SK-N-SH treated with all-trans-retinoic acid at 6 μM for 48 hours (cell line): Measurements from ENCODE around the gene TRIB2.

ENCODE experiments used
- ATAC-seq: fragments of 200-7000 bp; cut with Tn5 transposase; 3 replicates; pipeline ENCODE4 v1.9.1; 2020; ENCODE audit warnings: mild to moderate bottlenecking, moderate library complexity
- ARNTL ChIP-seq: fragments of 450-650 bp; formaldehyde crosslinking; IDR thresholded peaks from 2 replicates; pipeline ENCODE4 v1.5.0; 2020; ENCODE audit warnings: low read depth, mild to moderate bottlenecking, moderate library complexity, borderline replicate concordance
- BACH2 ChIP-seq: fragments of 250-450 bp; sonication (Bioruptor Pico); IDR thresholded peaks from 2 replicates; pipeline ENCODE4 v1.9.0; 2021; ENCODE audit warnings: mild to moderate bottlenecking, borderline replicate concordance
- CSDC2 ChIP-seq: fragments of 250-450 bp; sonication (Bioruptor Pico); IDR thresholded peaks from 2 replicates; pipeline ENCODE4 v1.5.0; 2020; ENCODE audit warnings: mild to moderate bottlenecking, moderate library complexity
- ESRRG ChIP-seq: fragments of 250-450 bp; sonication (Bioruptor Pico); IDR thresholded peaks from 2 replicates; pipeline ENCODE4 v1.6.1; 2021; ENCODE audit warnings: mild to moderate bottlenecking
- GLIS3 ChIP-seq: fragments of 250-450 bp; sonication (Bioruptor Pico); IDR thresholded peaks from 2 replicates; pipeline ENCODE4 v1.5.0; 2020; ENCODE audit warnings: mild to moderate bottlenecking, moderate library complexity
- ISL1 ChIP-seq: fragments of 250-450 bp; sonication (Bioruptor Pico); IDR thresholded peaks from 2 replicates; pipeline ENCODE4 v2.1.2; 2022; ENCODE audit warnings: mild to moderate bottlenecking, moderate library complexity
- OSR1 ChIP-seq: fragments of 250-450 bp; sonication (Bioruptor Pico); IDR thresholded peaks from 2 replicates; pipeline ENCODE4 v1.8.0; 2022; ENCODE audit warnings: moderate library complexity, mild to moderate bottlenecking, inconsistent platforms
- PPARA ChIP-seq: fragments of 250-450 bp; sonication (Bioruptor Pico); IDR thresholded peaks from 2 replicates; pipeline ENCODE4 v1.5.0; 2020; ENCODE audit warnings: mild to moderate bottlenecking, borderline replicate concordance
- RARB ChIP-seq: fragments of 250-450 bp; sonication (Bioruptor Pico); IDR thresholded peaks from 2 replicates; pipeline ENCODE4 v1.8.0; 2021; ENCODE audit warnings: mild to moderate bottlenecking, moderate library complexity
- SNAI2 ChIP-seq: fragments of 250-450 bp; sonication (Bioruptor Pico); IDR thresholded peaks from 2 replicates; pipeline ENCODE4 v1.5.0; 2020; ENCODE audit warnings: mild to moderate bottlenecking, moderate library complexity
- TCF4 ChIP-seq: fragments of 250-450 bp; sonication (Bioruptor Pico); IDR thresholded peaks from 2 replicates; pipeline ENCODE4 v1.8.0; 2021; ENCODE audit warnings: mild to moderate bottlenecking, moderate library complexity, borderline replicate concordance
- TOX ChIP-seq: fragments of 250-450 bp; sonication (Bioruptor Pico); IDR thresholded peaks from 2 replicates; pipeline ENCODE4 v1.8.0; 2021; ENCODE audit warnings: mild to moderate bottlenecking, moderate library complexity, borderline replicate concordance
- ZC3H10 ChIP-seq: fragments of 250-450 bp; sonication (Bioruptor Pico); IDR thresholded peaks from 2 replicates; pipeline ENCODE4 v1.5.1; 2021; ENCODE audit warnings: mild to moderate bottlenecking, moderate library complexity
- ZFP3 ChIP-seq: fragments of 250-450 bp; sonication (Bioruptor Pico); IDR thresholded peaks from 2 replicates; pipeline ENCODE4 v1.5.0; 2020; ENCODE audit warnings: mild to moderate bottlenecking, moderate library complexity
- ZFP30 ChIP-seq: fragments of 450-650 bp; formaldehyde crosslinking; IDR thresholded peaks from 2 replicates; pipeline ENCODE4 v1.5.0; 2022; ENCODE audit warnings: mild to moderate bottlenecking, moderate library complexity
- ZNF565 ChIP-seq: fragments of 450-650 bp; formaldehyde crosslinking; conservative IDR thresholded peaks from 2 replicates; pipeline ENCODE4 v1.5.0; 2020; ENCODE audit warnings: low read depth, mild to moderate bottlenecking, moderate library complexity
- ZNF70 ChIP-seq: fragments of 450-650 bp; formaldehyde crosslinking; IDR thresholded peaks from 2 replicates; pipeline ENCODE4 v1.5.0; 2020; ENCODE audit warnings: mild to moderate bottlenecking, moderate library complexity
- ZNF8 ChIP-seq: fragments of 450-650 bp; formaldehyde crosslinking; IDR thresholded peaks from 2 replicates; pipeline ENCODE4 v1.5.0; 2020; ENCODE audit warnings: mild to moderate bottlenecking, moderate library complexity
- TF ChIP-seq, protein P1 (sequence below): fragments of 250-450 bp; sonication (Bioruptor Pico); IDR thresholded peaks from 2 replicates; pipeline ENCODE4 v1.8.0; 2021; ENCODE audit warnings: low read depth, mild to moderate bottlenecking, moderate library complexity, borderline replicate concordance
- TF ChIP-seq, protein P2 (sequence below): fragments of 250-450 bp; sonication (Bioruptor Pico); IDR thresholded peaks from 2 replicates; pipeline ENCODE4 v1.5.1; 2021; ENCODE audit warnings: mild to moderate bottlenecking, moderate library complexity
- TF ChIP-seq, protein P3 (sequence below): fragments of 250-450 bp; sonication (Bioruptor Pico); IDR thresholded peaks from 2 replicates; pipeline ENCODE4 v1.5.1; 2020; ENCODE audit warnings: low read depth, mild to moderate bottlenecking, moderate library complexity
- TF ChIP-seq, protein P4 (sequence below): fragments of 250-450 bp; sonication (Bioruptor Pico); IDR thresholded peaks from 2 replicates; pipeline ENCODE4 v1.5.0; 2020; ENCODE audit warnings: mild to moderate bottlenecking, moderate library complexity

The TRIB2 gene

DNA sequence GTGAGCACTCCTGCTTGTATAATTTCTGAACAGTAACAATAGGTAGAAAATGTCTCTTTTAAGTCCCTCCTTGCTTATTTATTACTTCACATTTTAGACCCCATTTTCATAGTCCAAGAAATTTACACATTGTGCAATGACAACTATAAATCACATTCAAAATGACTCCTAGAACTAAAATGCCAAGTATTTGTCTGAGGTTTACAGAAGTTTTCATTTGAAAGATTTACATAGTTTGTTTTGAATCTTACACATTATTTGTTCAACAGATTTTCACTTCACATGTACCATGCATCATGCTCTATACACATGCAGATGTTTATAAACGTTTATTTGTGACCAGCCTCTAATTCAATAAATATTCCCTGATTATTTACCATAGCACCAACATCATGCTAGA lies 15.7 kb upstream of the TRIB2 start:
- ATAC-seq, result no peak
- TF ChIP-seq ZNF8, result no peak
- no peak for TF ChIP-seq GLIS3 (CRISPR knock-in tag)
- no peak for TF ChIP-seq ESRRG

DNA sequence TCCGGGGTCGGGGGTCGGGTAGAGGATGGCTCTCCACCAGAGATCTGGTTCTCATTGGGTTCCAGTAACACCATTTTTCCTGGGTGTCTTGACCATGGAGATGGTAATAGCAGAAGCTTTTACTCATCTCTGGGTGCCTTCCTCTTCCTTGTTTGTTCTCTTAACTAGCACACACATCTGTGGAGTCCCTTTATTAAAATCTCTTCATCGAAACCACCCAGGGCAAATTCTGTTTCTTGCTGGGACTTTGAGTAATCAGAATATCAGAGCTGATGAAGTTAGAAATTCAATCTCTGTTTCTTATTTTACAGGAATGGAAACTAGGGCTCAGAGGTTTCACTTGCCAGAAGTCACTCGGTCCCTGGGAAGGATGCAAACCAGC lies 15.0 kb upstream of the TRIB2 start:
- TF ChIP-seq, protein P1, sequence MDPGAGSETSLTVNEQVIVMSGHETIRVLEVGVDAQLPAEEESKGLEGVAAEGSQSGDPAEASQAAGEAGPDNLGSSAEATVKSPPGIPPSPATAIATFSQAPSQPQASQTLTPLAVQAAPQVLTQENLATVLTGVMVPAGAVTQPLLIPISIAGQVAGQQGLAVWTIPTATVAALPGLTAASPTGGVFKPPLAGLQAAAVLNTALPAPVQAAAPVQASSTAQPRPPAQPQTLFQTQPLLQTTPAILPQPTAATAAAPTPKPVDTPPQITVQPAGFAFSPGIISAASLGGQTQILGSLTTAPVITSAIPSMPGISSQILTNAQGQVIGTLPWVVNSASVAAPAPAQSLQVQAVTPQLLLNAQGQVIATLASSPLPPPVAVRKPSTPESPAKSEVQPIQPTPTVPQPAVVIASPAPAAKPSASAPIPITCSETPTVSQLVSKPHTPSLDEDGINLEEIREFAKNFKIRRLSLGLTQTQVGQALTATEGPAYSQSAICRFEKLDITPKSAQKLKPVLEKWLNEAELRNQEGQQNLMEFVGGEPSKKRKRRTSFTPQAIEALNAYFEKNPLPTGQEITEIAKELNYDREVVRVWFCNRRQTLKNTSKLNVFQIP (CRISPR knock-in tag), result no peak
- no peak for TF ChIP-seq TOX (CRISPR knock-in tag)
- TF ChIP-seq ZFP30 (CRISPR knock-in tag), result no peak
- TF ChIP-seq ZNF565 (CRISPR knock-in tag), result no peak
- TF ChIP-seq ARNTL (CRISPR knock-in tag), result no peak
- TF ChIP-seq TCF4 (CRISPR knock-in tag), result no peak
- TF ChIP-seq ZNF70, result no peak
- TF ChIP-seq SNAI2 (CRISPR knock-in tag), result no peak
- TF ChIP-seq, protein P2, sequence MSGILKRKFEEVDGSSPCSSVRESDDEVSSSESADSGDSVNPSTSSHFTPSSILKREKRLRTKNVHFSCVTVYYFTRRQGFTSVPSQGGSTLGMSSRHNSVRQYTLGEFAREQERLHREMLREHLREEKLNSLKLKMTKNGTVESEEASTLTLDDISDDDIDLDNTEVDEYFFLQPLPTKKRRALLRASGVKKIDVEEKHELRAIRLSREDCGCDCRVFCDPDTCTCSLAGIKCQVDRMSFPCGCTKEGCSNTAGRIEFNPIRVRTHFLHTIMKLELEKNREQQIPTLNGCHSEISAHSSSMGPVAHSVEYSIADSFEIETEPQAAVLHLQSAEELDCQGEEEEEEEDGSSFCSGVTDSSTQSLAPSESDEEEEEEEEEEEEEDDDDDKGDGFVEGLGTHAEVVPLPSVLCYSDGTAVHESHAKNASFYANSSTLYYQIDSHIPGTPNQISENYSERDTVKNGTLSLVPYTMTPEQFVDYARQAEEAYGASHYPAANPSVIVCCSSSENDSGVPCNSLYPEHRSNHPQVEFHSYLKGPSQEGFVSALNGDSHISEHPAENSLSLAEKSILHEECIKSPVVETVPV (CRISPR knock-in tag), result no peak
- no peak; the same call in 2 of the 3 replicates for ATAC-seq

DNA sequence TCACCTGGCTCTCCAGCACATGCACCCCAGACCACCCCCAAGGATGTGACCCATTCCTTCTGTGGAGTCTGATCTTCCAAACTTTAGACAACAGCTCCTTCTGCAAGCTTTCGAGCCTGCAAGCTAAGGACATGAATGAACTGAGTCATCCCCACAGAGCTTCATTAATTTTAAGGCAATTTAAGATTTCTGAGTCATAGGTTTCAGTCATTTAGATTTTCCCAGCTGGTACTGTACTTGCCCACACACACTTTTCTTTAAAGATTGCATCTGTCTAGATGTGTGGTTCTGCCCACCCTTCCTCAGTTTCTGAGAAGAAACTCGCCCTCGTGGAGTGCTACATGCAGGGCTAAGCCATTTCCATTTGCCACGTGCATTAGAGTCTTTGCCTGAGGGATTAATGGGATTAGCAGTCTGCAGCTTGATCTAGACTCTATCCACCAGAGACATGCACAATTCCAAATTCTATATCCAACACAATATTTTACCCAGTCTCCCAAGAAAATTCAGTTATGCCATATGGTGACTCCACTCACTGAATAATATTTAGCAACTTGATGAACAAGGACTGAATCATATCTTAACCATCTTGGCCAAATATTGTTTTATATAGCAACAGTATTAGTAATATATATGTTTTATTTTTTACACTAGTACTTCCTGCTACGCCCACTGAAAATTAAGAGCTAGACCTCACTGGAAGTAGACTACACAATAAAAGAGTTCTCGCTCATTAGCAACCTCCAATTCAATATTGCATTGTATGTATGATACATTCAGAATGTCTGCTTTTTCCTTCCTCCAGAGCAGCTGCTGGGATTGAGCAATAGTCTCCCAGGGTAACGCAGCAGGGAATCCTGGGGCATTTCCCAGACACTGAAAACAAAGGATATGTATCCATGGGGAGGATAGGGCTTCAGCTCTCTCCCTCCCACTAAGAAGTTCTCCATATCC lies 14.3 kb upstream of the TRIB2 start:
- TF ChIP-seq PPARA (CRISPR knock-in tag), result no peak
- TF ChIP-seq, protein P3, sequence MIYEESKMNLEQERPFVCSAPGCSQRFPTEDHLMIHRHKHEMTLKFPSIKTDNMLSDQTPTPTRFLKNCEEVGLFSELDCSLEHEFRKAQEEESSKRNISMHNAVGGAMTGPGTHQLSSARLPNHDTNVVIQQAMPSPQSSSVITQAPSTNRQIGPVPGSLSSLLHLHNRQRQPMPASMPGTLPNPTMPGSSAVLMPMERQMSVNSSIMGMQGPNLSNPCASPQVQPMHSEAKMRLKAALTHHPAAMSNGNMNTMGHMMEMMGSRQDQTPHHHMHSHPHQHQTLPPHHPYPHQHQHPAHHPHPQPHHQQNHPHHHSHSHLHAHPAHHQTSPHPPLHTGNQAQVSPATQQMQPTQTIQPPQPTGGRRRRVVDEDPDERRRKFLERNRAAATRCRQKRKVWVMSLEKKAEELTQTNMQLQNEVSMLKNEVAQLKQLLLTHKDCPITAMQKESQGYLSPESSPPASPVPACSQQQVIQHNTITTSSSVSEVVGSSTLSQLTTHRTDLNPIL (CRISPR knock-in tag), result no peak
- TF ChIP-seq ZFP30 (CRISPR knock-in tag), result peak; percentile 42; the same call in 1 of the 2 replicates
- ATAC-seq, result peak; percentile 80

DNA sequence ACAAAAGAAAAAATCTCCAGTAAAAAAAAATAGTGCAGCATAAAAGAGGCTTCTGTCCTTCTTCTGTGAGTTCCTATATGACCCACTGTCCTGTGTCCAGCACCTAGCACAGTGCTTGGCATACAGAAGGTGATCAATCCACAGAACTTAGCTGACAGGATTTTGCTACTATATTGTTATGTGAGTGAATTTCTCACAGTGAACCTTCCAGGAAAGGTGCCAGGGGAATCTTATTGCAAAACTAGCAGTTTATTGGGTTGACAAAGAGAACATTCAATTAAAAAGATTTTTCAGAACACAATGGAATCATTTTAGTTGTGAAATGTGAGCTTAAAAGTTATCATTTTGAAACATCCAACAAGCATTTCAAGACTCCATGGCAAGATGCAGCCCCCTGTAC lies 12.4 kb upstream of the TRIB2 start:
- no peak for ATAC-seq
- TF ChIP-seq ESRRG, result no peak
- TF ChIP-seq ZNF8, result no peak
- TF ChIP-seq, protein P4, sequence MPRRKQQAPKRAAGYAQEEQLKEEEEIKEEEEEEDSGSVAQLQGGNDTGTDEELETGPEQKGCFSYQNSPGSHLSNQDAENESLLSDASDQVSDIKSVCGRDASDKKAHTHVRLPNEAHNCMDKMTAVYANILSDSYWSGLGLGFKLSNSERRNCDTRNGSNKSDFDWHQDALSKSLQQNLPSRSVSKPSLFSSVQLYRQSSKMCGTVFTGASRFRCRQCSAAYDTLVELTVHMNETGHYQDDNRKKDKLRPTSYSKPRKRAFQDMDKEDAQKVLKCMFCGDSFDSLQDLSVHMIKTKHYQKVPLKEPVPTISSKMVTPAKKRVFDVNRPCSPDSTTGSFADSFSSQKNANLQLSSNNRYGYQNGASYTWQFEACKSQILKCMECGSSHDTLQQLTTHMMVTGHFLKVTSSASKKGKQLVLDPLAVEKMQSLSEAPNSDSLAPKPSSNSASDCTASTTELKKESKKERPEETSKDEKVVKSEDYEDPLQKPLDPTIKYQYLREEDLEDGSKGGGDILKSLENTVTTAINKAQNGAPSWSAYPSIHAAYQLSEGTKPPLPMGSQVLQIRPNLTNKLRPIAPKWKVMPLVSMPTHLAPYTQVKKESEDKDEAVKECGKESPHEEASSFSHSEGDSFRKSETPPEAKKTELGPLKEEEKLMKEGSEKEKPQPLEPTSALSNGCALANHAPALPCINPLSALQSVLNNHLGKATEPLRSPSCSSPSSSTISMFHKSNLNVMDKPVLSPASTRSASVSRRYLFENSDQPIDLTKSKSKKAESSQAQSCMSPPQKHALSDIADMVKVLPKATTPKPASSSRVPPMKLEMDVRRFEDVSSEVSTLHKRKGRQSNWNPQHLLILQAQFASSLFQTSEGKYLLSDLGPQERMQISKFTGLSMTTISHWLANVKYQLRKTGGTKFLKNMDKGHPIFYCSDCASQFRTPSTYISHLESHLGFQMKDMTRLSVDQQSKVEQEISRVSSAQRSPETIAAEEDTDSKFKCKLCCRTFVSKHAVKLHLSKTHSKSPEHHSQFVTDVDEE (CRISPR knock-in tag), result no peak
- TF ChIP-seq RARB (CRISPR knock-in tag), result no peak
- TF ChIP-seq ZC3H10, result no peak
- no peak for TF ChIP-seq PPARA (CRISPR knock-in tag)
- no peak for TF ChIP-seq ARNTL (CRISPR knock-in tag)
- no peak for TF ChIP-seq ZNF70
- no peak for TF ChIP-seq ISL1 (CRISPR knock-in tag)
- TF ChIP-seq SNAI2 (CRISPR knock-in tag), result no peak
- no peak for TF ChIP-seq ZFP3
- TF ChIP-seq CSDC2 (CRISPR knock-in tag), result no peak
- TF ChIP-seq ZNF565 (CRISPR knock-in tag), result no peak
- TF ChIP-seq, protein P3 (CRISPR knock-in tag), result no peak
- no peak for TF ChIP-seq TOX (CRISPR knock-in tag)
- no peak for TF ChIP-seq ZFP30 (CRISPR knock-in tag)
- no peak for TF ChIP-seq OSR1 (CRISPR knock-in tag)
- no peak for TF ChIP-seq BACH2
- TF ChIP-seq, all 23 proteins: peak for 0
